ENCODE results near the gene ZNF592. TPM values are rescaled to one million over a fixed set of nuclear protein-coding genes. Genes with fewer than 3 reads are reported as not detected.
A peak's percentile ranks its signal among the peaks of the same experiment; 100 is the strongest.

Gene ZNF592
- polyA plus RNA-seq, 1 donor from 2014 or later: 3.9 TPM

GRCh38 chr15:84741121-84741520 lies 7.3 kb upstream of the ZNF592 start:
- H3K4me3 ChIP-seq (ENCODE audit: low read length): no peak overlapping the region
- H3F3A ChIP-seq (ENCODE audit: insufficient read depth, low read length, poor library complexity, severe bottlenecking): no peaks in the 10 kb centered on the region
- no peaks in the 10 kb centered on the region for H3K9me2 ChIP-seq (ENCODE audit: insufficient read depth, low read length)
- H4K20me1 ChIP-seq (ENCODE audit: insufficient read depth): no peaks in the 10 kb centered on the region
- no peaks in the 10 kb centered on the region for H3K27me3 ChIP-seq (ENCODE audit: insufficient read depth, low read depth, low read length)
- no peak overlapping the region for H3K4me2 ChIP-seq (ENCODE audit: low read length)
- H3K36me3 ChIP-seq (ENCODE audit: insufficient read depth, low read length): no peaks in the 10 kb centered on the region
- H2AFZ ChIP-seq (ENCODE audit: low read depth, low read length): no peak overlapping the region
- H3K9me3 ChIP-seq (ENCODE audit: low read length): no peaks in the 10 kb centered on the region
- H3K9ac ChIP-seq (ENCODE audit: low read length): no peak overlapping the region
- no peaks in the 10 kb centered on the region for H3K79me2 ChIP-seq (replicated peaks; ENCODE audit: insufficient read depth, low read length)
- no peak overlapping the region for H3K27ac ChIP-seq (ENCODE audit: low read length)
- TF ChIP-seq EZH2 (IDR thresholded peaks at IDR 0.05; ENCODE audit: borderline replicate concordance, insufficient read depth, low read length, poor library complexity, severe bottlenecking): no peak

- Histone ChIP-seq H3K36me3 (ENCODE audit: insufficient read depth, low read length) (no peaks in the 10 kb centered on the region), H3K79me2 (replicated peaks; ENCODE audit: insufficient read depth, low read length) (peaks cover 36% of the 10 kb centered on the region), H3K9me3 (ENCODE audit: low read length) (no peaks in the 10 kb centered on the region), H3F3A (ENCODE audit: insufficient read depth, low read length, poor library complexity, severe bottlenecking) (no peaks in the 10 kb centered on the region), H3K9ac (ENCODE audit: low read length) (peak overlapping the region; percentile 86), H3K27me3 (ENCODE audit: insufficient read depth, low read depth, low read length) (no peaks in the 10 kb centered on the region), H3K9me2 (ENCODE audit: insufficient read depth, low read length) (no peaks in the 10 kb centered on the region), H2AFZ (ENCODE audit: low read depth, low read length) (peak overlapping the region; percentile 96), H3K4me2 (ENCODE audit: low read length) (peak overlapping the region; percentile 85), H3K27ac (ENCODE audit: low read length) (peak overlapping the region; percentile 85), H4K20me1 (ENCODE audit: insufficient read depth) (no peaks in the 10 kb centered on the region), H3K4me3 (ENCODE audit: low read length) (peak overlapping the region; percentile 81)
- no peak for TF ChIP-seq RAD21 (conservative IDR thresholded peaks at IDR 0.05)
- no peak for TF ChIP-seq EZH2 (IDR thresholded peaks at IDR 0.05; ENCODE audit: borderline replicate concordance, insufficient read depth, low read length, poor library complexity, severe bottlenecking)
- TF ChIP-seq EP300 (conservative IDR thresholded peaks at IDR 0.05; ENCODE audit: poor library complexity, severe bottlenecking): no peak
- TF ChIP-seq MXI1 (conservative IDR thresholded peaks at IDR 0.05; ENCODE audit: poor library complexity, severe bottlenecking): no peak
- TF ChIP-seq, protein P1, sequence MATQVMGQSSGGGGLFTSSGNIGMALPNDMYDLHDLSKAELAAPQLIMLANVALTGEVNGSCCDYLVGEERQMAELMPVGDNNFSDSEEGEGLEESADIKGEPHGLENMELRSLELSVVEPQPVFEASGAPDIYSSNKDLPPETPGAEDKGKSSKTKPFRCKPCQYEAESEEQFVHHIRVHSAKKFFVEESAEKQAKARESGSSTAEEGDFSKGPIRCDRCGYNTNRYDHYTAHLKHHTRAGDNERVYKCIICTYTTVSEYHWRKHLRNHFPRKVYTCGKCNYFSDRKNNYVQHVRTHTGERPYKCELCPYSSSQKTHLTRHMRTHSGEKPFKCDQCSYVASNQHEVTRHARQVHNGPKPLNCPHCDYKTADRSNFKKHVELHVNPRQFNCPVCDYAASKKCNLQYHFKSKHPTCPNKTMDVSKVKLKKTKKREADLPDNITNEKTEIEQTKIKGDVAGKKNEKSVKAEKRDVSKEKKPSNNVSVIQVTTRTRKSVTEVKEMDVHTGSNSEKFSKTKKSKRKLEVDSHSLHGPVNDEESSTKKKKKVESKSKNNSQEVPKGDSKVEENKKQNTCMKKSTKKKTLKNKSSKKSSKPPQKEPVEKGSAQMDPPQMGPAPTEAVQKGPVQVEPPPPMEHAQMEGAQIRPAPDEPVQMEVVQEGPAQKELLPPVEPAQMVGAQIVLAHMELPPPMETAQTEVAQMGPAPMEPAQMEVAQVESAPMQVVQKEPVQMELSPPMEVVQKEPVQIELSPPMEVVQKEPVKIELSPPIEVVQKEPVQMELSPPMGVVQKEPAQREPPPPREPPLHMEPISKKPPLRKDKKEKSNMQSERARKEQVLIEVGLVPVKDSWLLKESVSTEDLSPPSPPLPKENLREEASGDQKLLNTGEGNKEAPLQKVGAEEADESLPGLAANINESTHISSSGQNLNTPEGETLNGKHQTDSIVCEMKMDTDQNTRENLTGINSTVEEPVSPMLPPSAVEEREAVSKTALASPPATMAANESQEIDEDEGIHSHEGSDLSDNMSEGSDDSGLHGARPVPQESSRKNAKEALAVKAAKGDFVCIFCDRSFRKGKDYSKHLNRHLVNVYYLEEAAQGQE (IDR thresholded peaks at IDR 0.05; ENCODE audit: borderline replicate concordance): no peak
- TF ChIP-seq SMC3 (conservative IDR thresholded peaks at IDR 0.05; ENCODE audit: poor library complexity): no peak
- TF ChIP-seq POLR2AphosphoS5 (IDR thresholded peaks at IDR 0.05): peak; percentile 9
- TF ChIP-seq, protein P2, sequence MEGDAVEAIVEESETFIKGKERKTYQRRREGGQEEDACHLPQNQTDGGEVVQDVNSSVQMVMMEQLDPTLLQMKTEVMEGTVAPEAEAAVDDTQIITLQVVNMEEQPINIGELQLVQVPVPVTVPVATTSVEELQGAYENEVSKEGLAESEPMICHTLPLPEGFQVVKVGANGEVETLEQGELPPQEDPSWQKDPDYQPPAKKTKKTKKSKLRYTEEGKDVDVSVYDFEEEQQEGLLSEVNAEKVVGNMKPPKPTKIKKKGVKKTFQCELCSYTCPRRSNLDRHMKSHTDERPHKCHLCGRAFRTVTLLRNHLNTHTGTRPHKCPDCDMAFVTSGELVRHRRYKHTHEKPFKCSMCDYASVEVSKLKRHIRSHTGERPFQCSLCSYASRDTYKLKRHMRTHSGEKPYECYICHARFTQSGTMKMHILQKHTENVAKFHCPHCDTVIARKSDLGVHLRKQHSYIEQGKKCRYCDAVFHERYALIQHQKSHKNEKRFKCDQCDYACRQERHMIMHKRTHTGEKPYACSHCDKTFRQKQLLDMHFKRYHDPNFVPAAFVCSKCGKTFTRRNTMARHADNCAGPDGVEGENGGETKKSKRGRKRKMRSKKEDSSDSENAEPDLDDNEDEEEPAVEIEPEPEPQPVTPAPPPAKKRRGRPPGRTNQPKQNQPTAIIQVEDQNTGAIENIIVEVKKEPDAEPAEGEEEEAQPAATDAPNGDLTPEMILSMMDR (IDR thresholded peaks at IDR 0.05; ENCODE audit: poor library complexity, severe bottlenecking): peak; percentile 31
- peak; percentile 58 for TF ChIP-seq TAF1 (IDR thresholded peaks at IDR 0.05; ENCODE audit: low read depth)
These were observed 747 bp upstream of the ZNF592 start for GRCh38 chr15:84747416-84748273.
